Bronchial epithelial cell (primary cell): ENCODE results near the gene COL13A1. TPM values are rescaled to one million over a fixed set of nuclear protein-coding genes. Genes with fewer than 3 reads are reported as not detected.

Source experiments
- DNase-seq: peaks from one replicate; pipeline ENCODE4 v3.0.0-alpha.2; 2010; ENCODE audit warnings: low read depth
- FAIRE-seq: peaks from 2 replicates; lab custom pipeline; 2011; peaks lifted over from hg19 to GRCh38; lab: Jason Lieb, UNC
- H3K27me3 ChIP-seq: 2 replicates; pipeline ENCODE4 v1.5.1; 2011; ENCODE audit warnings: low read length; ENCODE audit not compliant: control insufficient read depth, insufficient read depth
- H3K36me3 ChIP-seq: 2 replicates; pipeline ENCODE4 v1.5.1; 2011; ENCODE audit warnings: low read length; ENCODE audit not compliant: control insufficient read depth, insufficient read depth
- H3K4me3 ChIP-seq: 2 replicates; pipeline ENCODE4 v1.5.1; 2011; ENCODE audit warnings: mild to moderate bottlenecking, low read depth, low read length, control low read depth
- CTCF ChIP-seq: IDR thresholded peaks from 2 replicates; pipeline ENCODE4 v1.5.1; 2011; ENCODE audit warnings: mild to moderate bottlenecking, moderate library complexity, low read length, control low read depth, inconsistent platforms; ENCODE audit not compliant: insufficient read depth, severe bottlenecking
- total RNA-seq: library from RNA; depleted of rRNA; stranded (reverse); fragments of >200 nt; gene quantifications from 2 replicates; pipeline ENCODE4 v1.2.1, GENCODE V29; 2014

COL13A1 gene
- total RNA-seq, 1 donor from 2014 or later, result under 0.01 TPM

DNA sequence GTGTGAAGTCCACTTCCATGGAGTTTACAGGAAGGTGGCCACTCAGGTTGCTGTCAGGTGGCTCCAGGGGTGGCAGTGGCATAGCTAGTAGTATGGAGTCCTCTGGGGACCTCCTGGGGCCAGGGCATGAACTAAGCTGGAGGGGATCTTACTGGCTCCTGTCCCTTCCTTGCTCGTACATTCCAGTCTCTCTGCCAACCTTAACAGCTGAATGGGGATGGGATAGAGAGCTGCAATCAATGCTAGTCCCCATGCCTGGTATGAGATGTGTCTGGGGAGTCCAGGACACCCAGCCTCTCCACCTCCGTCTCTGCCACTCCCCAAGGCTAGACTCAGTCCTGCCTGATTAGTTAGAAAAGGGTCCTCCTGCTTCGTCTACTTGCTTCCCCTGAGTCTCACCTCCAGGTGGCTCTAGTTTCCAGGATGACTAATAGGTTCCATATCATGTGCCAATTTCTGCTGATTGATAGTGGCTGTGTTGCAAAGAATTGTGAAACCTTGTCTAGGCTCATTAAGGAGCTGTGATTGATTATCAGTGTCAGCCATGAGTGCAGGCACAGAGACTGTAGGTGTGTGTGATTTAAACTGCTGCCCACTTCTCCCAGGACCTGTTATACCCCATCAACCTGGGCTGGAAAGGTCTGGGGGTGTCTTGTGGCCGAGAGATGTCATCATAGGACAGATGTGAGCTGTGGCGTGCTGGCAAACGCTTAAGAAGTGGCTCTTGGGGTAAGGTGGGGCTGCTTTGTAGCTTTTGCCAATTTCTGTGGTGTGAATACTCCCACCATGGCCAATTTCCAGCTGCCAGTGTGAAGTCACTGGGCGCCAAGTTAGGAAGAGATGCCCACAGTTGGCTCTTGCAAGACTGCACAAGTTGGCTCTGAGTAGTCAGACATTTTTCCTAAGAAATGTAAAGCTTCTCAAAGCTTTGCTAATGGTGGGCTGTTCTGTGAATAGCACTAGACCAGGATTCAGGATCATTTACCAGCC, 59.8 kb downstream of the COL13A1 start:
- no peaks in the 10 kb centered on the region for H3K27me3 ChIP-seq
- peak; percentile 93 for DNase-seq
- peak; percentile 47 for TF ChIP-seq CTCF
- H3K36me3 ChIP-seq, result no peaks in the 10 kb centered on the region
- peak; percentile 100 for FAIRE-seq
- H3K4me3 ChIP-seq, result no peak overlapping the region

- Histone ChIP-seq H3K4me3 (no peak overlapping the region), H3K36me3 (no peaks in the 10 kb centered on the region), H3K27me3 (no peaks in the 10 kb centered on the region)
- peak; percentile 28 for FAIRE-seq
- peak; percentile 7 for DNase-seq
- TF ChIP-seq CTCF, result no peak
Measured at GRCh38 chr10:69862882-69863530, 61.3 kb downstream of the COL13A1 start.

GRCh38 chr10:69863580-69863979, 61.9 kb downstream of the COL13A1 start:
- Histone ChIP-seq H3K4me3 (no peak overlapping the region), H3K27me3 (no peaks in the 10 kb centered on the region), H3K36me3 (no peaks in the 10 kb centered on the region)
- FAIRE-seq, result no peak
- peak; percentile 33 for DNase-seq
- TF ChIP-seq CTCF, result no peak

GRCh38 chr10:69864321-69864720, 62.6 kb downstream of the COL13A1 start:
- H3K36me3 ChIP-seq, result no peaks in the 10 kb centered on the region
- no peak for TF ChIP-seq CTCF
- H3K27me3 ChIP-seq, result no peaks in the 10 kb centered on the region
- FAIRE-seq (no peak), DNase-seq (peak; percentile 93)
- no peak overlapping the region for H3K4me3 ChIP-seq

GRCh38 chr10:69865450-69865849, 63.7 kb downstream of the COL13A1 start:
- H3K4me3 ChIP-seq, result no peak overlapping the region
- no peaks in the 10 kb centered on the region for H3K27me3 ChIP-seq
- TF ChIP-seq CTCF, result no peak
- no peaks in the 10 kb centered on the region for H3K36me3 ChIP-seq
- FAIRE-seq, result no peak
- peak; percentile 47 for DNase-seq
